GM19452 (cell line): ENCODE measurements around the gene ESPN.
"Not testable (repeated sequence)": the region's sequence is repeated elsewhere in the genome, so short reads cannot be mapped to it uniquely, and the experiment has no call there.

Experiments
- ATAC-seq: cut with Tn5 transposase; IDR thresholded peaks from one replicate; pipeline ENCODE4 v1.9.1; 2021; ENCODE audit not compliant: unreplicated experiment

The ESPN gene

GRCh38 chr1:6426972-6427350, 2.4 kb downstream of the ESPN start:
- ATAC-seq, result no peak

- no peak for ATAC-seq
Measured at GRCh38 chr1:6427441-6428390, 3.1 kb downstream of the ESPN start.

- not testable (repeated sequence) for ATAC-seq
Measured at GRCh38 chr1:6428453-6428852, 3.9 kb downstream of the ESPN start.

GRCh38 chr1:6429660-6430411, 5.3 kb downstream of the ESPN start:
- ATAC-seq, result not testable (repeated sequence)

- not testable (repeated sequence) for ATAC-seq
Measured at GRCh38 chr1:6431645-6432579, 7.3 kb downstream of the ESPN start.

GRCh38 chr1:6434186-6434585, 9.6 kb downstream of the ESPN start:
- no peak for ATAC-seq

GRCh38 chr1:6435129-6435528, 10.6 kb downstream of the ESPN start:
- ATAC-seq, result no peak

- no peak for ATAC-seq
Measured at GRCh38 chr1:6435547-6435946, 11.0 kb downstream of the ESPN start.

- ATAC-seq, result not testable (repeated sequence)
Measured at GRCh38 chr1:6436277-6436676, 11.7 kb downstream of the ESPN start.

- not testable (repeated sequence) for ATAC-seq
Measured at GRCh38 chr1:6437012-6437700, 12.6 kb downstream of the ESPN start.

- ATAC-seq, result no peak
Measured at GRCh38 chr1:6438047-6438525, 13.5 kb downstream of the ESPN start.

- ATAC-seq, result no peak
Measured at GRCh38 chr1:6440198-6441126, 15.9 kb downstream of the ESPN start.

GRCh38 chr1:6441586-6441985, 17.0 kb downstream of the ESPN start:
- ATAC-seq, result no peak

- no peak for ATAC-seq
Measured at GRCh38 chr1:6443339-6444115, 19.0 kb downstream of the ESPN start.

- ATAC-seq, result no peak
Measured at GRCh38 chr1:6444377-6444776, 19.8 kb downstream of the ESPN start.

- no peak for ATAC-seq
Measured at GRCh38 chr1:6445062-6445763, 20.6 kb downstream of the ESPN start.

GRCh38 chr1:6445929-6446328, 21.4 kb downstream of the ESPN start:
- ATAC-seq, result not testable (repeated sequence)

- ATAC-seq, result no peak
Measured at GRCh38 chr1:6446665-6447015, 22.1 kb downstream of the ESPN start.
